Activated CD8-positive, alpha-beta memory T cell treated with anti-CD3 and anti-CD28 coated beads, Interleukin-2, amount 10 ng/mL, durations not matched to agents 7 days and 5 days (primary cell): ENCODE measurements around the gene SNN. TPM values are rescaled to one million over a fixed set of nuclear protein-coding genes. Genes with fewer than 3 reads are reported as not detected.
A peak's percentile ranks its signal among the peaks of the same experiment; 100 is the strongest.

ENCODE experiments used
- ATAC-seq: fragments of 150-1000 bp; cut with Tn5 transposase; one replicate; pipeline ENCODE4 v1.10.0; 2021; ENCODE audit warnings: moderate library complexity
- CTCF ChIA-PET: fragments of 350-600 bp; sonication (Branson Sonifier 250); formaldehyde crosslinking; loops from one replicate; lab custom pipeline; 2021; ENCODE audit warnings: antibody characterized with exemption; lab: Charles Lee
- DNase-seq: peaks from one replicate; pipeline ENCODE4 v3.0.0-alpha.2; 2020
- H3K27ac Mint-ChIP-seq: one replicate; pipeline ENCODE4 v1.8.0; 2021; ENCODE audit warnings: mild to moderate bottlenecking, mixed read lengths
- H3K27me3 Mint-ChIP-seq: one replicate; pipeline ENCODE4 v1.8.0; 2021; ENCODE audit warnings: mixed read lengths
- H3K36me3 Mint-ChIP-seq: one replicate; pipeline ENCODE4 v1.8.0; 2021; ENCODE audit warnings: mild to moderate bottlenecking, mixed read lengths
- H3K4me1 Mint-ChIP-seq: one replicate; pipeline ENCODE4 v1.8.0; 2021; ENCODE audit warnings: mixed read lengths
- H3K4me3 Mint-ChIP-seq: one replicate; pipeline ENCODE4 v1.8.0; 2021; ENCODE audit warnings: mild to moderate bottlenecking, moderate library complexity, mixed read lengths
- H3K9me3 Mint-ChIP-seq: one replicate; pipeline ENCODE4 v1.8.0; 2022; ENCODE audit warnings: low read depth, mixed read lengths
- total RNA-seq, 2 experiments: library from RNA; stranded (reverse); gene quantifications; one replicate each; pipeline ENCODE4 v1.2.3, GENCODE V29; 2021

SNN gene
- total RNA-seq, result 1 to 10 TPM; 3.0 to 4.0 TPM

DNA sequence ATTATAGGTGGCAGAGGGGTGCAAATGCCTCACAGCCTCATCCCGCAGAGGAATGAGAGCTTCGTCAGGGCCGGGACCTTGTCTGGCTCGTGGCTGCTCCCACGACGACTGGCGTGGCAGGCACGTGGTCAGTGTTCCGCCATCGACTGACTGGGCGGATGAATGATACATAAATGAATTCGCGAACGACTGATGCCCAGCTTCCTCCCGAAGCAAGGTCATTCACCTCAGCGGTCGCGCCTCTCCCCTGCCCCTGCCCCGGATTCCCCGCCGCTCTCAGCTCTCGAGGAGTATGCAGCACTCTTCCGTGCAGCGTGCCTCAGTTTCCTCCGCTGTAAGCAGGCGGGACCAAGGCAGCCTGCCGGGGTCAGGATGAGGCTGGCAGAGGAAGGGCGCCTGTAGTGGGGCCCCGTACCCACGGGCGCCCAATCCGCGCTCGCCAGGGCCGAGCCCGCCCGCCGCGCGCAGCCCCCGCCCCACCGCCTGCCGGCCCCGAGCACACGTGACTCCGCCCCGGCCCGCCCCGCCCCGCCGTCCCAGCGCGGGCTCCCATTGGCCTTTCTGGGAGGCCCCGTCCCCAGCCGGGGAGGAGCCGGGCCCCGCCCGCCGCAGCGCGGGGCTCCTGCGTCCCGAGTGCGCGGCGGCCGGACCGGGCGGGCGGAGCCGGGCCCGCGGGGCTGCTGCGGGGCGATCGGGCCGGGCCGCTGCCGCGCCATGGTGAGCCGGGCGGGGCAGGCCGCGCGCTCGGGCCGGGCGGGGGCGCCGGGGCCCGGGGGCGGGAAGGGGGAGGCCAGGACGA is at the start of gene SNN:
SNN (plus strand) TSS at position 632 of the 799 bp plus-strand sequence. CDS start 7,605 bp downstream, outside the sequence.
- no peak within 1 kb of the TSS for H3K27ac Mint-ChIP-seq
- ATAC-seq (peak; percentile 95), DNase-seq (peak; percentile 87)
- no peaks in the 10 kb centered on the region for H3K36me3 Mint-ChIP-seq
- no peaks in the 10 kb centered on the region for H3K9me3 Mint-ChIP-seq
- peaks cover 12% of the 10 kb centered on the region for H3K27me3 Mint-ChIP-seq
- peaks cover 57% of the 10 kb centered on the region for H3K4me1 Mint-ChIP-seq
- CTCF ChIA-PET, result interaction anchor here (2.1 kb wide), 1 partner anchor 136 kb away, joined by 8 read pairs; no protein-coding TSS in a partner anchor
- peak within 1 kb of the TSS; percentile 64 for H3K4me3 Mint-ChIP-seq

- H3K27me3 Mint-ChIP-seq, result no peaks in the 10 kb centered on the region
These were observed 48.9 kb upstream of the SNN start for GRCh38 chr16:11619327-11619851.

DNA sequence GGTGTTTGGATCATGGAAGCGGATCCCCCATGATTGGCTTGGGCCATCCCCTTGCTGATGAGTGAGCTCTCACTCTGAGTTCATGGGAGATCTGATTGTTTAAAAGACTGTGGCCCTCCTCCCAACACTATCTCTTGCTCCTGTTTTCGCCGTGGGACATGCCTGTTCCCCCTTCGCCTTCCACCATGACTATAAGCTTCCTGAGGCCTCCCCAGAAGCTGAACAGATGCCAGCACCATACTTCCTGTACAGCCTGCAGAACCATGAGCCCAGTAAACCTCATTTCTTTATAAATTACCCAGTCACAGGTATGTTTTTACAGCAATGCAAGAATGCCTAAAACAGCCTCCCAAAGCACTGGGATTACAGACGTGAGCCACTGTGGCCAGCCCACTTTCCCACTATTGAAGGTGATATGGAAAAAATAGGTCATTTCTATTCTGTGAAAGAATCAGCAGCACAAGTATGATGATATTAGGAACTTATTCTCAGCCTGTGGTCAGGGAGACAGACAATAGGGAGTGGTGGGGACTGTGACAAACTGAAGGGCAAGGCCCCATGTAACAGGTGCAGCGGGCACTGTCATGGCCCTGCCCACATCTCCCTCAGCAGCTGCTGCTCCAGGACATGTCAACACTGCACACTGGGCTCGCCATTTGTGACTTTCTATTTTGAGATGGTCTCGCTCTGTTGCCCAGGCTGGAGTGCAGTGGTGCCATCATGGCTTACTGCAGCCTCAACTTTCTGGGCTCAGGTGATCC is 47.8 kb upstream of the SNN start:
- Mint-ChIP-seq H3K4me3 (no peak overlapping the region), H3K27ac (peak overlapping the region; percentile 91), H3K36me3 (peaks cover 12% of the 10 kb centered on the region), H3K9me3 (peaks cover 3% of the 10 kb centered on the region), H3K27me3 (no peaks in the 10 kb centered on the region), H3K4me1 (peaks cover 57% of the 10 kb centered on the region)
- CTCF ChIA-PET, result interaction anchor here (0.6 to 6.2 kb wide), 6 partner anchors 11 to 213 kb away, joined by 4 to 30 read pairs (median 4); no protein-coding TSS in a partner anchor
- ATAC-seq, result no peak
- DNase-seq, result no peak

More at GRCh38 chr16:11619327-11619851, 48.9 kb upstream of the SNN start:
- ATAC-seq (peak; percentile 66), DNase-seq (peak; percentile 85)
- Mint-ChIP-seq H3K27ac (peak overlapping the region; percentile 91), H3K9me3 (peaks cover 3% of the 10 kb centered on the region), H3K4me3 (peak overlapping the region; percentile 39), H3K36me3 (peaks cover 12% of the 10 kb centered on the region), H3K4me1 (peaks cover 51% of the 10 kb centered on the region)
- CTCF ChIA-PET, result interaction anchor here (0.6 to 6.2 kb wide), 10 partner anchors 12 to 212 kb away, joined by 3 to 30 read pairs (median 3); partner anchors contain the start of gene LITAF

DNA sequence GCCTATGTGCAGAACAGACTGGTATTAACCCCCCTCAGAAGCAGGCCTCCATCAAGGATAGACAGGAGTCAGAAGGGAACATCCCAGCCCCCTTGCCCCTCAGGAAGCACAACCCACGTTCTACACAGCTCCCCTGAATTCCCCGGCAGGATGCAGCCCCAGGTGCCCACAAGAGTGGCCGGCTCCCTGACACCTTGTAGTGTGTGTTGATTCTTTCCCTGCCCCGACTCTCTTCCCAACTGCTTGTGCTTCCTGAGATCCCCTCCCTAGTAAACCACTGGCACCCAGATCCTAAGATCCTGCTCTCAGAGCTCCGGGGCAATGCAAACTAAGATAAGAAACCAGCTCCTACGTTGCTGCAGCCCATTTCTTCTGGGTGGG is 46.7 kb upstream of the SNN start:
- CTCF ChIA-PET, result interaction anchor here (0.8 to 6.2 kb wide), 9 partner anchors 9 to 657 kb away, joined by 3 to 30 read pairs (median 4); partner anchors contain the start of gene LITAF
- peaks cover 12% of the 10 kb centered on the region for H3K36me3 Mint-ChIP-seq
- no peak for DNase-seq
- H3K4me1 Mint-ChIP-seq, result peaks cover 58% of the 10 kb centered on the region
- ATAC-seq, result no peak
- peak overlapping the region; percentile 70 for H3K4me3 Mint-ChIP-seq
- H3K27me3 Mint-ChIP-seq, result no peaks in the 10 kb centered on the region
- H3K9me3 Mint-ChIP-seq, result peaks cover 3% of the 10 kb centered on the region
- H3K27ac Mint-ChIP-seq, result peak overlapping the region; percentile 92

DNA sequence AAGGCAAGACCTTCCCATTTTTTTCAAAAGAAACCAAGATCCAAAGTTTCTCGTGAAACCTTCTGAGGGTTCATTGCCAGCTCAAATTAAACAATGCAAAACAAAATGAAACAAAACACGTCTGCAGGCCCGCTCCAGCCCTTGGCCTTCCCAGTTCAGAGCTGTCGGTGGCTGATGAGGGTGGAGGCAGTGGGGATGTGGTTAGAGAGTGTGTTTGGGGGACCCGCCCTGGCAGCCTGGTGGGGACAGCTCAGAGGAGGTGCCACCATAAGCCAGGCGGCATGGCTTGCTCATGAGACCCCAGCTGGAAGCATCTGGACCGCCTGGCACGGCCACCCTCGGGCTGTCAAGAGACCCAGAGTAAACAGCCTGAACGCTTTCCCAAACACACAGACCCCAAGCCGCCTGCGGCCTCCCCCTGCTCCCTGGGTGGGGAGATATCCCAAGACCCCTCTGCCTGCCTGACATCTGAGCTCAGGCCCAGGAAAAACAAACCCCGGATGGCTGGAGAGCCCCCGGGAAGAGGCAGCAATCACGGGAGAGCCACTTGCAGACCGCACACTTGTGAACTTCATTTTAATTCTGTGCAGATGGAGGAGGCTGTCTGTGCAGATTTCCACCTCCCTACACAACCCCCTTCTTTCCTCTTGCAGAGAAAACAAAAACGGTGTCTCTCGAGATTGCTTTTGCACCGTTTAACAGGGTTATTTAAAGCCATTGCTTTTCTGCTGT is 46.2 kb upstream of the SNN start:
- Mint-ChIP-seq H3K27ac (peak overlapping the region; percentile 92), H3K4me3 (peak overlapping the region; percentile 70), H3K27me3 (no peaks in the 10 kb centered on the region), H3K4me1 (peaks cover 58% of the 10 kb centered on the region), H3K9me3 (peaks cover 3% of the 10 kb centered on the region), H3K36me3 (peaks cover 12% of the 10 kb centered on the region)
- CTCF ChIA-PET, result interaction anchor here (0.8 to 6.2 kb wide), 10 partner anchors 9 to 658 kb away, joined by 3 to 30 read pairs (median 4); partner anchors contain the start of gene LITAF
- peak; percentile 83 for DNase-seq
- ATAC-seq, result peak; percentile 76

GRCh38 chr16:11624205-11624604 is 44.0 kb upstream of the SNN start:
- peaks cover 3% of the 10 kb centered on the region for H3K9me3 Mint-ChIP-seq
- H3K4me1 Mint-ChIP-seq, result peaks cover 58% of the 10 kb centered on the region
- no peak overlapping the region for H3K4me3 Mint-ChIP-seq
- CTCF ChIA-PET, result interaction anchor here (3.4 to 6.2 kb wide), 2 partner anchors 16 to 92 kb away, joined by 11 to 30 read pairs; no protein-coding TSS in a partner anchor
- H3K36me3 Mint-ChIP-seq, result peaks cover 12% of the 10 kb centered on the region
- no peaks in the 10 kb centered on the region for H3K27me3 Mint-ChIP-seq
- DNase-seq (no peak), ATAC-seq (no peak)
- peak overlapping the region; percentile 63 for H3K27ac Mint-ChIP-seq

DNA sequence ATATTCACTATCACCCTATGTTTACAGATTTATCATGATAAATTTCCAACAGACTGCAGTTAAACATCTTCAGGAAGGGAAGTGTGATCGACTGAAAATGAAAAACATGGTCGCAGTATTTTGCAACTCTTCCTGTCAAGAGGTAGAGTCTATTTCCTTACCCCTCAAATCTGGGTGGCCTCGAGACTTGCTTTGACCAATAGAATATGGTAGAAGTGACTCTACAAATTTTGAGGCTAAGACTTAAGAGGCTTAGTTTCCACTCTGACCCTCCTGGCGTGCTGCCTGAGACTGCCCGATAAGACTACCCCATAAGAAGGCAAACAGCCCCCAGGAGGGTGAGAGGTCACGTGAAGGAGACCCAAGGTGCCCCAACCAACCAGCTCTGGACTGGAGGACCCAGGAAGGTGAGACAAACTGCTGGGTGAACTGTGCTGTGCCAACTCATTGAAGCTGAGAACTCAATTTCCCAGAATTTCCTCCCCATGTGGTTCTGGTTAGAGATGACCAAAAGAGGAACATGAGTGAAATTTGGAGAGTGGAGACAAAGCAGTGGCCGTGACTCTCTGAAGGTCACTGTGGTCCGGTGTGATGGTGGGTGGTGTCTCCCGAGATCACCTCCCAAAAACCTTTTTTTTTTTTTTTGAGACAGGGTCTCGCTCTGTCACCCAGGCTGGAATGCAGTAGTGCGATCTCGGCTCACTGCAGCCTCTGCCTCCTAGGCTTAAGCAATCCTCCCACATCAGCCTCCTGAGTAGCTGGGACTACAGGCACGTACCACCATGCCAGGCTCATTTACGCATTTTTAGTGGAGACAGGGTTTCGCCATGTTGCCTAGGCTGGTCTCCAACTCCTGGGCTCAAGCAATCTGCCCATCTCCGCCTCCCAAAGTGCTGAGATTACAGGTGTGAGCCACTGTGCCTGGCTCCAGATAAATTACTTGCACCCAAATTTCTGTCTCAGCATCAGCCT is 43.3 kb upstream of the SNN start:
- peaks cover 3% of the 10 kb centered on the region for H3K9me3 Mint-ChIP-seq
- peaks cover 55% of the 10 kb centered on the region for H3K4me1 Mint-ChIP-seq
- ATAC-seq, result no peak

DNA sequence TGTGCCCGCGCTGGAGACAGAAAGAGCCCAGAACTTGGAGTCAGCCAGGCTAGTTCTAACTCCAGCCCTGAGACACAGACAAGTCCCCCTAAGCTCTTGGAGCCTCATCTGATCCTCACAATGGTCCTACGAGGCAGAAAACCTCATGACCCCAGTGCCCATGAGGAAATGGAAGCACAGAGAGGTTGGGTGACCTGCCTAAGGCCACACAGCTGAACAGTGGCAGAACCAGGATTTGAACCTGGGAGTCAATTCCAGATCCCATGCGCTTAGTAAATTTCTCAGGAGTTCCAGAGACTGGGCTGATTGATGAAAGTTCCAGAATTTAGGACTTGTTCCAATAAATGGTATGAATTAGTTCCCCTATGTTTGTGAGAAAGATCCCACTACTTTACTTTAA is 42.5 kb upstream of the SNN start:
- H3K4me1 Mint-ChIP-seq, result peaks cover 46% of the 10 kb centered on the region
- CTCF ChIA-PET, result interaction anchor here (1.5 to 1.9 kb wide), 2 partner anchors 10 to 15 kb away, joined by 3 to 5 read pairs; no protein-coding TSS in a partner anchor
- DNase-seq (no peak), ATAC-seq (no peak)
- H3K36me3 Mint-ChIP-seq, result peaks cover 1% of the 10 kb centered on the region
- H3K27me3 Mint-ChIP-seq, result no peaks in the 10 kb centered on the region
- no peaks in the 10 kb centered on the region for H3K9me3 Mint-ChIP-seq
- no peak overlapping the region for H3K4me3 Mint-ChIP-seq
- no peak overlapping the region for H3K27ac Mint-ChIP-seq

More for the DNA sequence above, 43.3 kb upstream of the SNN start:
- Mint-ChIP-seq H3K27ac (peak overlapping the region; percentile 63), H3K27me3 (no peaks in the 10 kb centered on the region), H3K4me3 (no peak overlapping the region), H3K36me3 (peaks cover 8% of the 10 kb centered on the region)
- no peak for DNase-seq
- CTCF ChIA-PET, result interaction anchor here (3.4 to 6.2 kb wide), 2 partner anchors 16 to 93 kb away, joined by 11 to 30 read pairs; no protein-coding TSS in a partner anchor

- H3K4me1 Mint-ChIP-seq, result peaks cover 39% of the 10 kb centered on the region
These were observed 41.5 kb upstream of the SNN start for GRCh38 chr16:11626657-11627291.

GRCh38 chr16:11627292-11627663 is 41.0 kb upstream of the SNN start:
- Mint-ChIP-seq H3K36me3 (no peaks in the 10 kb centered on the region), H3K27me3 (no peaks in the 10 kb centered on the region), H3K9me3 (no peaks in the 10 kb centered on the region), H3K27ac (no peak overlapping the region), H3K4me3 (no peak overlapping the region), H3K4me1 (peaks cover 34% of the 10 kb centered on the region)
- CTCF ChIA-PET, result interaction anchor here (0.7 to 1.9 kb wide), 3 partner anchors 9 to 286 kb away, joined by 3 to 5 read pairs (median 4); no protein-coding TSS in a partner anchor
- ATAC-seq, result no peak
- no peak for DNase-seq

More at GRCh38 chr16:11626657-11627291, 41.5 kb upstream of the SNN start:
- H3K4me3 Mint-ChIP-seq, result no peak overlapping the region
- CTCF ChIA-PET, result interaction anchor here (1.5 to 1.9 kb wide), 2 partner anchors 9 to 14 kb away, joined by 3 to 5 read pairs; no protein-coding TSS in a partner anchor
- no peak for ATAC-seq
- no peak for DNase-seq
- no peaks in the 10 kb centered on the region for H3K9me3 Mint-ChIP-seq
- no peak overlapping the region for H3K27ac Mint-ChIP-seq
- no peaks in the 10 kb centered on the region for H3K36me3 Mint-ChIP-seq
- H3K27me3 Mint-ChIP-seq, result no peaks in the 10 kb centered on the region
